Measurements from ENCODE around the gene FBXO45. TPM values are rescaled to one million over a fixed set of nuclear protein-coding genes. Genes with fewer than 3 reads are reported as not detected.
"Not testable (repeated sequence)": the region's sequence is repeated elsewhere in the genome, so short reads cannot be mapped to it uniquely, and the experiment has no call there.

The FBXO45 gene, protein sequence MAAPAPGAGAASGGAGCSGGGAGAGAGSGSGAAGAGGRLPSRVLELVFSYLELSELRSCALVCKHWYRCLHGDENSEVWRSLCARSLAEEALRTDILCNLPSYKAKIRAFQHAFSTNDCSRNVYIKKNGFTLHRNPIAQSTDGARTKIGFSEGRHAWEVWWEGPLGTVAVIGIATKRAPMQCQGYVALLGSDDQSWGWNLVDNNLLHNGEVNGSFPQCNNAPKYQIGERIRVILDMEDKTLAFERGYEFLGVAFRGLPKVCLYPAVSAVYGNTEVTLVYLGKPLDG
- 10 to 100 TPM in 3 of 4 donors, 1 to 10 TPM in 1; 7.5 to 25.7 (median 17.3) TPM for total RNA-seq

DNA sequence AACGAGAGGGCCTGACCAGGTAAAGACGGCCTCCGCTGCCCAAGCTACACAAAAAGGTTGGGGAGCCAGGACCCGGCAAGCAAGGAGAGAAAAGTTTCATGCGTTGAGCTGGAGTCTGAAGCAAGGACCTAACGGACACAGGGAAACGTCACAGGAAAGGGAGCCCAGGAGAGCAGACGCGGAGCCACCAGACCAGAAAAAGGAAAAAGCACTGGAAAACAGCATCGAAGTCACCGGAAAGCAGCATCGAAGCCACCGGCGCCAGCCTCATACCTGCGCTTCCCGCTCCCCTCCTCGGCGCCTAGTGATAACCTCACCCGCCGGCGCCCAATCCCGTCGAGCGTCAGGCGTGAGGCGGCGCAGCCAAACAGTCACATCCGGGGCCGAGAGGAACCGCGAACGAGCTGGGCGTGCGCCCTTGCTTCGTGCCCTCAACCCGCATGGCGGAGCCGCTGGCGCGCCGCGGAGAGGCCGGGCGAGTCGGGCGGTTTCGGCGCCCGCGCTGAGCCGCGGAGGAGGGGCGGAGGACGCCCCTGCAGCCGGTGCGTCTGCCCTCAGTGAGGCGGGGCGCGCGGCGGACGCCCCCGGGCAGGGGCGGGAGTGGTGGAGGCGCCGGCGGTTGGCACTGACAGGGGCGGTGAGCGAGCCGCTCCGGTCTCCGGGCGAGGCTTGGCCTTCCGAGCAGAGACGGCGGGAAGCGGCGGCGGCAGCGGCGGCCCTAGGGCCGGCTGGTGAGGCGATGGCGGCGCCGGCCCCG is at the start of gene FBXO45, which contains the start of gene WDR53:
TSS of gene FBXO45 (plus strand) at position 415 of the 757 bp plus-strand sequence. CDS start at position 740, 325 bp downstream.
TSS of gene WDR53 (minus strand) at position 309 of the 757 bp plus-strand sequence. CDS start 7,079 bp downstream, outside the sequence.
- Histone ChIP-seq H3K4me3 (peak within 1 kb of the TSS; percentile 95), H3K27me3 (no peaks in the 10 kb centered on the region), H3K36me3 (no peaks in the 10 kb centered on the region), H3K27ac (peak within 1 kb of the TSS; percentile 91), H3K4me1 (peaks cover 43% of the 10 kb centered on the region), H3K9me3 (no peaks in the 10 kb centered on the region)
- TF ChIP-seq POLR2A (IDR thresholded peaks at IDR 0.05) = peak; percentile 50 to 77
- peak; percentile 9 to 96 (median 82) for TF ChIP-seq POLR2AphosphoS5 (IDR thresholded peaks at IDR 0.05)
- TF ChIP-seq EP300 (IDR thresholded peaks at IDR 0.05) = no peak
- TF ChIP-seq, protein P1, sequence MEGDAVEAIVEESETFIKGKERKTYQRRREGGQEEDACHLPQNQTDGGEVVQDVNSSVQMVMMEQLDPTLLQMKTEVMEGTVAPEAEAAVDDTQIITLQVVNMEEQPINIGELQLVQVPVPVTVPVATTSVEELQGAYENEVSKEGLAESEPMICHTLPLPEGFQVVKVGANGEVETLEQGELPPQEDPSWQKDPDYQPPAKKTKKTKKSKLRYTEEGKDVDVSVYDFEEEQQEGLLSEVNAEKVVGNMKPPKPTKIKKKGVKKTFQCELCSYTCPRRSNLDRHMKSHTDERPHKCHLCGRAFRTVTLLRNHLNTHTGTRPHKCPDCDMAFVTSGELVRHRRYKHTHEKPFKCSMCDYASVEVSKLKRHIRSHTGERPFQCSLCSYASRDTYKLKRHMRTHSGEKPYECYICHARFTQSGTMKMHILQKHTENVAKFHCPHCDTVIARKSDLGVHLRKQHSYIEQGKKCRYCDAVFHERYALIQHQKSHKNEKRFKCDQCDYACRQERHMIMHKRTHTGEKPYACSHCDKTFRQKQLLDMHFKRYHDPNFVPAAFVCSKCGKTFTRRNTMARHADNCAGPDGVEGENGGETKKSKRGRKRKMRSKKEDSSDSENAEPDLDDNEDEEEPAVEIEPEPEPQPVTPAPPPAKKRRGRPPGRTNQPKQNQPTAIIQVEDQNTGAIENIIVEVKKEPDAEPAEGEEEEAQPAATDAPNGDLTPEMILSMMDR (IDR thresholded peaks at IDR 0.05) = no peak
- under 1% methylated on average over 57 of the region's 87 CpGs for WGBS
- DNase-seq (ENCODE audit: low spot score in 2 of 2) = peak; percentile 95 to 96

DNA sequence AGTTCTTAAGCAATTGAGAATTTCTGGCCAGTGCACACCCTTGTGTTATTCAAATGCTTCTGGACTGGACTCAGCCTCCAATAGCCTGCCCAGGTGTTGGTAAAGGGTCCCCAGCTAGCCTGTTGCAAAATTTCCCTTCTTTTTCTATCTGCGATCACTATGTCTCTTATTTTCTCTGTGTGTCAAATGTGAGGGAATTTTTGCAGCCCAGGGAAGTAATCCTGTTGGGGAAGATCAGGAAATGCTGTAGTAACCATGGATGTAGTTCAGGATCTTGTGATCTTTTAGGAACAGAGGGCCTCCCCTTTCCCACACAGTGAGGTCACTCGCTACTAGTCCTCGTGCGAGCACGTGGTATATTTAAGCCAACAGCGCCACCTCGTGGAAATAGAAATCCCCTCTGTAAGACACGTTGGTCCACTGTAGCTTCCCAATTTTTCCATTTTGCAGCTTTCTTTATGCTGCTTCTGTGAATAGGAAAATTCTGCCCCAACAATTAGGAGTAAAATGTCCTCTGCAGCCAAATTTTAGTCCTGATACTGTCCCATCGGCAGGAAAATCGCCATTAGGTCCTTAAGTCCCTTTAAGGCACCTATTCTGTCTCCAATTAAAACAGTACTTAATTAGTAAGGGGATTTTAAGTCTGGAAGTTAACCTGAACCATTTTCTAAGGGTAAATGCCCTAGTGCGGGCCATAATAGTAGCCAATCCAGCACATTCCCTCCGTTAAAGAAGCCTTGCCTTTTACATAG is 49.3 kb upstream of the FBXO45 start:
- H3K27me3 ChIP-seq = no peaks in the 10 kb centered on the region
- TF ChIP-seq, protein P1 (IDR thresholded peaks at IDR 0.05) = peak; percentile 27 to 43
- TF ChIP-seq POLR2AphosphoS5 (IDR thresholded peaks at IDR 0.05) = no peak
- peak in 1 of 2 donors; percentile 76 for DNase-seq (ENCODE audit: low spot score in 2 of 2)
- H3K9me3 ChIP-seq = peaks cover 3% of the 10 kb centered on the region
- no peaks in the 10 kb centered on the region for H3K4me1 ChIP-seq
- 54% methylated on average over 12 of the region's 12 CpGs for WGBS
- no peak overlapping the region for H3K4me3 ChIP-seq
- no peak overlapping the region for H3K27ac ChIP-seq
- no peaks in the 10 kb centered on the region for H3K36me3 ChIP-seq

DNA sequence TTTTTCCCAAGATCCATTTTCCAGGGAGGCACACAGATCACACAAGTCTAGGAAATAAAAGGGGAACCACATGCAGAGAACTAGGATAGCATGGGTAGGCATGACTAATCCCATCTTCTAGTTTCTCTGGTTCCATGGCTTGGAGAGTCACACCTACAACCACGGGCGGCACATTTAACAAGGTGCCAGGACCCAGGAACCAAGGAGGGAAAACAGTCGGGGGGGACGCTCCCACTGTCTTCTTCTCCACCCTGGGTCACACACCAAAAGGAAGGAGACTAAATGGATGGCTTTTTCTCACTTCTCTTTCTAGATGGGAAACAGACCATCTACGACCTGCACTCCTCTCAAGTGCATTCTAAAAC is 48.8 kb upstream of the FBXO45 start:
- H3K9me3 ChIP-seq = peaks cover 3% of the 10 kb centered on the region
- no peaks in the 10 kb centered on the region for H3K36me3 ChIP-seq
- no peaks in the 10 kb centered on the region for H3K27me3 ChIP-seq
- DNase-seq (ENCODE audit: low spot score in 2 of 2) = no peak
- no peaks in the 10 kb centered on the region for H3K4me1 ChIP-seq
- TF ChIP-seq POLR2AphosphoS5 (IDR thresholded peaks at IDR 0.05) (no peak), POLR2A (IDR thresholded peaks at IDR 0.05) (no peak)
- H3K4me3 ChIP-seq = no peak overlapping the region
- 82% methylated on average over 5 of the region's 5 CpGs for WGBS
- no peak overlapping the region for H3K27ac ChIP-seq

DNA sequence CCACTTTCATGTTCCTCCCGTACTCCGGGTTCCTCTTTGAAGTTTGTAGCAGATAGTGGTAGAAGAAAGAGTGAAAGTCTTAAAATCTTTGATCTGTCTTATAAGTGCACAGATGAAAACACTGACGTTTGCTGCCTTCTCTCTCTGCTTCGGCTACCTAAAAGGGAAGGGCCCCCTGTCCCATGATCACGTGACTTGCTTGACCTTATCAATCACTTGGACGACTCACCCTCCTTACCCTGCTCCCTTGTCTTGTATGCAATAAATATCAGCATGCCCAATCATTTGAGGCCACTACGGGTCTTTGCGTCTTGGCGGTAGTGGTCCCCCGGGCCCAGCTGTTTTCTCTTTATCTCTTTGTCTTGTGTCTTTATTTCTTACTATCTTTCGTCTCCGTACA is 47.2 kb upstream of the FBXO45 start:
- not testable (repeated sequence) for H3K4me3 ChIP-seq; H3K27me3 ChIP-seq; H3K36me3 ChIP-seq; H3K9me3 ChIP-seq; DNase-seq (ENCODE audit: low spot score in 2 of 2); H3K27ac ChIP-seq; H3K4me1 ChIP-seq
- WGBS = 93% methylated on average over 12 of the region's 12 CpGs

DNA sequence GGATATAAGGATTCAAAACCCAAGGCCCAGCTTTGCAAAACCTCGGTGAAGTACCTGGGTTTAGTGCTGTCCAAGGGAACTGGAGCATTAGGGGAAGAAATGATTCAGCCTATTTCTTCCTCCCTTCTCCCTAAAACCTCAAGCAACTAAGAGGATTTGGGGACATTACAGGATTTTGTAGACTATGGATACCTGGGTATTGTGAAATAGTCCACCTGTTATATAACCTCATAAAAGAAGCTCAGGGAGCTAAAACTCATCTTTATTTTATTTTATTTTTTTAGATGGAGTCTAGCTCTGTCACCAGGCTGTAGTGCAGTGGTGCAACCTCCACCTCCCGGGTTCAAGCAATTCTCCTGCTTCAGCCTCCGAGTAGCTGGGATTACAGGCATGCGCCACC is 44.6 kb upstream of the FBXO45 start:
- no peaks in the 10 kb centered on the region for H3K36me3 ChIP-seq
- TF ChIP-seq POLR2AphosphoS5 (IDR thresholded peaks at IDR 0.05) (no peak), POLR2A (IDR thresholded peaks at IDR 0.05) (no peak), EP300 (IDR thresholded peaks at IDR 0.05) (no peak)
- TF ChIP-seq, protein P1 (IDR thresholded peaks at IDR 0.05) = no peak
- DNase-seq (ENCODE audit: low spot score in 2 of 2) = no peak
- H3K4me3 ChIP-seq = no peak overlapping the region
- H3K27me3 ChIP-seq = no peaks in the 10 kb centered on the region
- H3K4me1 ChIP-seq = peaks cover 9% of the 10 kb centered on the region
- peaks cover 3% of the 10 kb centered on the region for H3K9me3 ChIP-seq
- whole genome bisulfite sequencing = 94% methylated on average over 4 of the region's 4 CpGs
- H3K27ac ChIP-seq = no peak overlapping the region

DNA sequence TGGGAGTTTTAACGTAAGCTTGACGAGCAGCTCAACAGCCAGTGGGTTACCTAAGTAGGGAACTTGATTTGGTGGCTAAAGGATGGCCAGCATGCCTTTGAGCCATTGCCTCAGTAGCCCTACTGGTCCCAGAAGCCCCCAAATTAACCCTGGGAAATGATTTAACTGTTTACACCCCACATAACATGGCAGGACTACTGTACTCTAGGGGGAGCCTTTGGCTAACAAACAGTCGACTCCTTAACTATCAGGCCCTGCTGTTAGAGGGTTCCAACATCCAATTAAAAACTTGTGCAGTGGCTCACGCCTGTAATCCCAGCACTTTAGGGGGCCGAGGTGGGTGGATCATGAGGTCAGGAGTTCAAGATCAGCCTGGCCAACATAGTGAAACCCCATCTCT is 43.9 kb upstream of the FBXO45 start:
- WGBS = 69% methylated on average over 5 of the region's 5 CpGs
- Histone ChIP-seq H3K9me3 (peaks cover 3% of the 10 kb centered on the region), H3K36me3 (no peaks in the 10 kb centered on the region), H3K4me1 (peaks cover 14% of the 10 kb centered on the region), H3K27ac (no peak overlapping the region), H3K4me3 (no peak overlapping the region), H3K27me3 (no peaks in the 10 kb centered on the region)
- no peak for DNase-seq (ENCODE audit: low spot score in 2 of 2)
- no peak for TF ChIP-seq POLR2AphosphoS5 (IDR thresholded peaks at IDR 0.05)
- no peak for TF ChIP-seq POLR2A (IDR thresholded peaks at IDR 0.05)
- no peak for TF ChIP-seq EP300 (IDR thresholded peaks at IDR 0.05)
- TF ChIP-seq, protein P1 (IDR thresholded peaks at IDR 0.05) = no peak

Measured in suprapubic skin (tissue), 4 donors.